ENCODE measurements around the gene MFSD2A. TPM values are rescaled to one million over a fixed set of nuclear protein-coding genes. Genes with fewer than 3 reads are reported as not detected.

MFSD2A gene
- total RNA-seq, 1 donor from 2014 or later = 11.1 TPM

DNA sequence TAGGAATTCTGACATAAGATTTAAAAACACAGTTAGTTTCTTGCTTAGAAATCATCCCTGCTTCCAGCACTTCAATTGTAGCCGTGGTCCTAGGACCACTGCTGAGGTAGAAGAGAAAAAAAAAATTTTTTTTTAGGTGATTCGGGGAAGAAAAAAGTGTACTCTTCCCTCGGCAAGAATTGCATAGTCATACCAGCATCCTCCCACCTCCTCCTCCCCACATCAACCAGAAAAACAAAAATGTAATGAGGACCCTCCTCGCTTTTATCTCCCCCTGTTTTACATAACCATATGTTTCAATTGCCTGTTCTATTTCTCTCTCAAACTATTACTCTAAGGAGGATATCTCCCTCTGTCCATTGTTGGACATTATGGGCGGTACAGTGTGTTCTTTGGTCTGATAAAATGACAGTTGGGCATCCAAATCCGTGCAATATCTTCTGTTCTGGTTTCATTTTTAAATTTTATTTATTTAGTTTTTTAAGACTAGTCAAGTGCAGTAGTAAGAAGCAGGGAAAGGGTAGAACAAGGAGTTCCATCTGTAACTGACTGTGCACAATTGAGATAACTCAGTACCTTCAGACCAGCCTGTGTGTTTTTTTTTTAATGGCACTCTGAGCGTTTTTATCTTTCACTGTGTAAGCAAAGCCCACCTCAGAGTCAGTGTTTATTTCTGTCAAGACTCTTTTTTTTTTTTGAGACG, 10.4 kb upstream of the MFSD2A start:
- no peak for DNase-seq (ENCODE audit: low read depth)
- no peaks in the 10 kb centered on the region for H3K27me3 ChIP-seq (ENCODE audit: control insufficient read depth, insufficient read depth, low read length)
- H3K4me3 ChIP-seq (ENCODE audit: low read depth, low read length) = no peak overlapping the region
- FAIRE-seq = no peak
- TF ChIP-seq, protein P1, sequence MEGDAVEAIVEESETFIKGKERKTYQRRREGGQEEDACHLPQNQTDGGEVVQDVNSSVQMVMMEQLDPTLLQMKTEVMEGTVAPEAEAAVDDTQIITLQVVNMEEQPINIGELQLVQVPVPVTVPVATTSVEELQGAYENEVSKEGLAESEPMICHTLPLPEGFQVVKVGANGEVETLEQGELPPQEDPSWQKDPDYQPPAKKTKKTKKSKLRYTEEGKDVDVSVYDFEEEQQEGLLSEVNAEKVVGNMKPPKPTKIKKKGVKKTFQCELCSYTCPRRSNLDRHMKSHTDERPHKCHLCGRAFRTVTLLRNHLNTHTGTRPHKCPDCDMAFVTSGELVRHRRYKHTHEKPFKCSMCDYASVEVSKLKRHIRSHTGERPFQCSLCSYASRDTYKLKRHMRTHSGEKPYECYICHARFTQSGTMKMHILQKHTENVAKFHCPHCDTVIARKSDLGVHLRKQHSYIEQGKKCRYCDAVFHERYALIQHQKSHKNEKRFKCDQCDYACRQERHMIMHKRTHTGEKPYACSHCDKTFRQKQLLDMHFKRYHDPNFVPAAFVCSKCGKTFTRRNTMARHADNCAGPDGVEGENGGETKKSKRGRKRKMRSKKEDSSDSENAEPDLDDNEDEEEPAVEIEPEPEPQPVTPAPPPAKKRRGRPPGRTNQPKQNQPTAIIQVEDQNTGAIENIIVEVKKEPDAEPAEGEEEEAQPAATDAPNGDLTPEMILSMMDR (IDR thresholded peaks at IDR 0.05; ENCODE audit: insufficient read depth, low read length, severe bottlenecking) = no peak
- H3K36me3 ChIP-seq (ENCODE audit: control insufficient read depth, insufficient read depth, low read length) = no peaks in the 10 kb centered on the region

- DNase-seq (ENCODE audit: low read depth) = no peak
- TF ChIP-seq, protein P1 (IDR thresholded peaks at IDR 0.05; ENCODE audit: insufficient read depth, low read length, severe bottlenecking) = no peak
- FAIRE-seq = no peak
- Histone ChIP-seq H3K27me3 (ENCODE audit: control insufficient read depth, insufficient read depth, low read length) (no peaks in the 10 kb centered on the region), H3K36me3 (ENCODE audit: control insufficient read depth, insufficient read depth, low read length) (no peaks in the 10 kb centered on the region), H3K4me3 (ENCODE audit: low read depth, low read length) (no peak overlapping the region)
These were observed 8.7 kb upstream of the MFSD2A start for GRCh38 chr1:39946216-39946615.

DNA sequence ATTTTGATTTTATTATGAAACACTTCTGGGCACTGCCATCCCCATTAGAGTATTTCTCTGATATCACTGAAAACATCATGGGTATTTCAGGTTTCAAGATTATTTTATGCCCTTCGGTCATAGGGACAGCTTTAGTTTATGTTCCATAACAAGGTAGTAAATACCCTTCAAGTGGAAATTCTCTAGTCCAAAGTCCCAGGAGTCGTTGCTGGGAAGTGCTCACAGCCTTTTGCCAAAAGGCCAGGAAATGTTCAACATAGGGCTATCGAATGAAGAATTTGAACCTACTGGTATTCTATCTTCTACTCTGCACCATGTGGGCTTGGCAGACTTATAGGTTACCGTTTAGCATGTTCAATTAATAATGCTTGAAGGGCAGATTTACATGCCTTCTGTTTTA, 7.7 kb upstream of the MFSD2A start:
- Histone ChIP-seq H3K36me3 (ENCODE audit: control insufficient read depth, insufficient read depth, low read length) (no peaks in the 10 kb centered on the region), H3K27me3 (ENCODE audit: control insufficient read depth, insufficient read depth, low read length) (no peaks in the 10 kb centered on the region), H3K4me3 (ENCODE audit: low read depth, low read length) (no peak overlapping the region)
- DNase-seq (ENCODE audit: low read depth) (no peak), FAIRE-seq (no peak)
- TF ChIP-seq, protein P1 (IDR thresholded peaks at IDR 0.05; ENCODE audit: insufficient read depth, low read length, severe bottlenecking) = no peak

GRCh38 chr1:39949891-39950290, 5.1 kb upstream of the MFSD2A start:
- H3K27me3 ChIP-seq (ENCODE audit: control insufficient read depth, insufficient read depth, low read length) = no peaks in the 10 kb centered on the region
- TF ChIP-seq, protein P1 (IDR thresholded peaks at IDR 0.05; ENCODE audit: insufficient read depth, low read length, severe bottlenecking) = no peak
- H3K4me3 ChIP-seq (ENCODE audit: low read depth, low read length) = no peak overlapping the region
- FAIRE-seq = no peak
- H3K36me3 ChIP-seq (ENCODE audit: control insufficient read depth, insufficient read depth, low read length) = no peaks in the 10 kb centered on the region
- no peak for DNase-seq (ENCODE audit: low read depth)

GRCh38 chr1:39951926-39952325, 3.0 kb upstream of the MFSD2A start:
- TF ChIP-seq, protein P1 (IDR thresholded peaks at IDR 0.05; ENCODE audit: insufficient read depth, low read length, severe bottlenecking) = no peak
- Histone ChIP-seq H3K4me3 (ENCODE audit: low read depth, low read length) (no peak overlapping the region), H3K36me3 (ENCODE audit: control insufficient read depth, insufficient read depth, low read length) (no peaks in the 10 kb centered on the region), H3K27me3 (ENCODE audit: control insufficient read depth, insufficient read depth, low read length) (no peaks in the 10 kb centered on the region)
- peak; percentile 13 for FAIRE-seq
- DNase-seq (ENCODE audit: low read depth) = no peak
